T47D (cell line): ENCODE data around the gene H6PD.

ENCODE experiments used
- DNase-seq, 2 experiments: peaks; one replicate each; pipeline versions ENCODE4 v3.0.0 to v3.0.0-alpha.2; 2011 to 2012; ENCODE audit warnings: low read depth in 1 of 2, low spot score in 1 of 2
- JUND ChIP-seq: IDR thresholded peaks from 2 replicates; pipeline ENCODE4 v1.6.1; 2012; ENCODE audit warnings: low read depth
- in situ Hi-C: cut with HindIII; loops from 2 replicates; pipeline ENCODE4 v1.10.0; 2016; ENCODE audit warnings: low sequenced_read_pairs, low pct_unique_long_range_greater_than_20kb

Gene H6PD

GRCh38 chr1:9238134-9238533 is 3.6 kb downstream of the H6PD start:
- TF ChIP-seq JUND, result no peak
- no peak for DNase-seq
- in situ Hi-C loops, result no loop called here

DNA sequence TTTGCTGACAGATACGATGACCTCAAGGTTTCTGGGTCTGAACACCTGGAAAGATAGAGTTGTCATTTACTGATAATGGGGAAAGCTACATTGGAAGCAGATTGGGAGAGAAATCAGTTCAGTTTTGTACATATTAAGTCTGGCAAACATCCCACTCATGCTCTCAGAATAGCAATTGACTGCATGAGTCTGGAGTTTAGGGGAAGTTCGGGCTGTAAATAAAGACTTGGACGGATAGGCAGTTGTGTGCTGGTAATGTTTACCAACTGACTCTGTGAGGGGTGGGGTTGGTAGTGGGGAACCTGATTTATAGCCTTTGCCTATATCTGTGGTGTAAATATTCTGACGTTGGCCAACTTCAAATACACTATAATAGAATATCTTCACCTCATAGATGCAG is 4.0 kb downstream of the H6PD start:
- TF ChIP-seq JUND, result no peak
- in situ Hi-C loops, result no loop called here
- DNase-seq, result no peak

DNA sequence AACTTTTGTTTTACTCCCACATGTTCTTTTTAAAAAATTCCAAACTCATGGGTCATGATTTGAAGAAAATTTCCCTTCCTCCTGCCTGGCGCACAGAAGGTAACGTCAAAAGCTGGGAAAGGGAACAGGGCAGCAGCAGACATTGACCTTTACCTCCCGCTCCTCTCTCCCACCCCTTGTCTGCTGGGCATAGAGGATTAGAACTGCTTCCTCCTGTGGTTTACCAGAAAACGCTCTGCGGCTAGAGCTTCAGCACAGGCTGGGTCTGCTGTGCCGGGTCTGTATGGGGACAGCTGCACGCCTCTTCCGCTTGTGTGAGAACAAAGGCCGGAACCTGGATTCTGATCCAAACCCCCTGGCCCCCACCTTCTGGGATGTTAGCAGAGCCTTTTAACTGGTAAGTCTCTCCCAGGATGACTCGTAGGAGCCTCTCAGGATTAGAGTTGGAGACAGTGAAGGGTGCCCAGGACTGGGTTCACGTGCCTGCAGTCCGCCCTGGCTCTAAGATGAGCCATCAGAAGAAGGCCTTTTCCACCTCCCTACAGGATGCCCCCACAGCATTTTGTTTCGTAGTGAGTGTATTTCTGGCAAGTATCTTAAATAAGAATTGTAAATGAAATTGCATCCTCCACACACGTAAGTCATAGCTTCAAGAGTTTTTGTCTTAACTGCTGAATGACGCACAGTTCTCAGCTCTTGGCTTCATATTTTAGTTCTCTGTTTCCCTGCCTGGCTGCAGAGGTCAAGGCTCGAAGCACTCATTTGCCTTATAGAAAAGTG is 5.2 kb downstream of the H6PD start:
- in situ Hi-C loops, result no loop called here
- DNase-seq, result no peak
- no peak for TF ChIP-seq JUND

- in situ Hi-C loops, result no loop called here
- DNase-seq, result no peak
- no peak for TF ChIP-seq JUND
These were observed 6.6 kb downstream of the H6PD start for GRCh38 chr1:9240914-9241820.

DNA sequence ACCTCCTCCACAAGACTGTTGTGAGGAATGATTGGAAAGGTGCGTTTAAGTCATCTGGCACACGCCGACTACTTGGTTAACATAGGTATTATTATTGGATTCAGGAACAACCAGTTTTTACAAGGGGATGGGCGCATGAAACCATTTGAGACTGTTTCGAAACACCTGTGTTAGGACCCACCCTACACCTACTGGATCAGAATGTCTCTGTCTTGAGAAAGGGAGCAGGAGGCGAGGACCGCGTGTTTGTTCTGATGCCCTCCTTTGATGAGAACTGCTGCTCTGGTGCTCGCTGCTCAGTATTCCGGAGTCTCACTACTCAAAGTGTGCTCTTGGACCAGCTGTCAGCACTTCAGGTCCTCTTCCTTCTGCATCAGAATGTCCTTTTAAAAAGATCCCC is 7.3 kb downstream of the H6PD start:
- in situ Hi-C loops, result no loop called here
- DNase-seq, result no peak
- TF ChIP-seq JUND, result no peak

GRCh38 chr1:9242338-9242969 is 7.9 kb downstream of the H6PD start:
- no peak for DNase-seq
- in situ Hi-C loops, result no loop called here
- TF ChIP-seq JUND, result no peak

GRCh38 chr1:9243066-9243739 is 8.6 kb downstream of the H6PD start:
- in situ Hi-C loops, result no loop called here
- no peak for TF ChIP-seq JUND
- DNase-seq, result no peak

DNA sequence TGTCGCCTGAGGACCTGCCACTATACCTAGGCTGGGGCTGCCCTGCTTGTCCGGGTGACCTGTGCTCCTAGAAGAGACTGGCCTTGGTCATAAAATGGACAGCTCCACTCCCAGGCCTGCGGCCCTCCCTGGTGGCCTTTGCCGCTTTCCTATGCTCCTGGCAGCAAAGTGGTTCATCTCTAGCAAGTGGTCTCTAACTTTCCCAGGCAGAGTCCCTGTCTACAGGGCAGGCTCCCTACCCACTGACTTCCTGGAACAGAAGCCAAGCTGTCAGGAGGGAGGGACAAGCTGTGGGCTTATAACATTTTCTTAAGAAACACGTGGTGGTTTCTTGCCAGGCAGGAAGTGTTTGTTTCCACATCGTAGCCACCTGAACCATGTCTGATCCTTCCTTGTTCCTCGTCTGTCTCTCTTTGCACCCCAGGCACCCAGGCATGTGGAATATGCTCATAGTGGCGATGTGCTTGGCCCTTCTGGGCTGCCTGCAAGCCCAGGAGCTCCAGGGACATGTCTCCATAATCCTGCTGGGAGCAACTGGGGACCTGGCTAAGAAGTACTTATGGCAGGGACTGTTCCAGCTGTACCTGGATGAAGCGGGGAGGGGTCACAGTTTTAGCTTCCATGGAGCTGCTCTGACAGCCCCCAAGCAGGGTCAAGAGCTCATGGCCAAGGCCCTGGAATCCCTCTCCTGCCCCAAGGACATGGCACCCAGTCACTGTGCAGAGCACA is 10.1 kb downstream of the H6PD start:
- TF ChIP-seq JUND, result no peak
- DNase-seq, result peak; percentile 51 to 75
- in situ Hi-C loops, result no loop called here

- in situ Hi-C loops, result no loop called here
- no peak for TF ChIP-seq JUND
- no peak for DNase-seq
These were observed 10.7 kb downstream of the H6PD start for GRCh38 chr1:9245230-9245619.

DNA sequence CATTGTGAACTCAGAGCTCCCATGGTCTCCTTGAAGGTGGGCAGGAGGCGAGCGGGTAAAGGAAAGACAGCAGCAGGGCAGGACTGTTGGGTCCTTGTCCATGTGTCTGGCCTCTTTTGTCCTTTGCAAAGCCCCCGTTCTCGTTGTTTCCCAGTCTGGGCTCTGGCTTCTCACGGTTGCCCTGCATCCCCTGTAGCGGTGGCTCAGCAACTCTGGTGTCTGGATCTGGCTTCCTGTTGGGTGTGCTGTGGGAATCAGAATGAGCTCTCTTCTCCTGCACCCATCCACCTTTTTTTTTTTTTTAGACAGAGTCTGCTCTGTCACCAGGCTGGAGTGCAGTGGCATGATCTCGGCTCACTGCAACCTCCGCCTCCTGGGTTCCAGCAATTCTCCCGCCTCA is 11.1 kb downstream of the H6PD start:
- no peak for DNase-seq
- in situ Hi-C loops, result no loop called here
- no peak for TF ChIP-seq JUND

DNA sequence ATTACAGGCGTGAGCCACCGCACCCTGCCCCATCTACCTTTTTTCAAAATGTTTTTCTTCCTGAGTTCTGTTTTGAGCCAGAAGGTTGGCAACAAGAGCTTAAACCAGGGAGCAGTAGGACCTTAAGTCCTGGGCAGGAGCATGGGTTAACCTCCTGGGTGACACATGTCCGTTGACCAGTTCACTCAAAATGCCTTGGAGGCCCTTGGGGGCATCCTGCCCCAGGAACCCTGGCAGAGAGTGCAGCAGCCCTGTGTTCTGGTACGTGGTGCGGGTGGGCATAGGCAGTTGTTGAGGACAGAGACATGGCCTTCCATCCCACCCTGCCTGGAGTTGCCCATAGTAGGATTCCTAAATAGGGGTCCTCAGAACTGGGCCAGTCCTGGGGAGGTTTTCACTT is 11.6 kb downstream of the H6PD start:
- in situ Hi-C loops, result no loop called here
- DNase-seq, result no peak
- no peak for TF ChIP-seq JUND
